Measurements from ENCODE around the gene CES1. TPM values are rescaled to one million over a fixed set of nuclear protein-coding genes. Genes with fewer than 3 reads are reported as not detected.
"Not testable (repeated sequence)": the region's sequence is repeated elsewhere in the genome, so short reads cannot be mapped to it uniquely, and the experiment has no call there.

The CES1 gene
- total RNA-seq, 4 donors from 2014 or later = 1.3 to 31.7 (median 14.5) TPM

DNA sequence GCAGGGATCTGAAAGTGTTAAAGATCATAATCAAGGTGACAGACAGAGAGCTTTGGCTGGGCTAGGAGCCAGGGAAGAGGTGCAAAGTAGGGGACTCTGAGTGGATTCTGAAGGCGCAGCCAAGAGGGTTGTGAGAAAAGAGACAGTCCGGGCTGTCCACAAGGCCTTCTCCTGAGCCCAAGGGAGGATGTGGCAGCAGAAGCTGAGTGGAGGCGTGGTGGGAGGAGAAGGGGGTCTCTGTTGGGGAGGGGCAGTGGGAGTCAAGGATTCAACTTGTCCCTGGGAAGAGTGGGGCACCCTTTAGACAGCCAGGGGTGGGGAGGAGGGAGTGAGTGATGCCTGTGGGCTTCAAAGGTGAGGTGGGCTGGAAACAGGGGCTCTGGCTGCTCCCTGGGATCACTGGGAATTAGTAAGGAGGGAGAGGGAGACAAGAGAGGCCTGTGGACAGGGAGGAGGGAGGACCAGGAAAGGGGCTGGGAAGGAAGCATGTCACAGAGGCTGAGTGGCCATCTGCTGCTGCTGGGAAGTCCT lies 10.6 kb downstream of the CES1 start:
- Histone ChIP-seq H3K27ac (no peak overlapping the region), H3K36me3 (no peaks in the 10 kb centered on the region), H3K27me3 (no peaks in the 10 kb centered on the region), H3K4me3 (no peak overlapping the region), H3K9me3 (no peaks in the 10 kb centered on the region), H3K4me1 (no peaks in the 10 kb centered on the region)
- no peak for DNase-seq
- TF ChIP-seq, protein P1, sequence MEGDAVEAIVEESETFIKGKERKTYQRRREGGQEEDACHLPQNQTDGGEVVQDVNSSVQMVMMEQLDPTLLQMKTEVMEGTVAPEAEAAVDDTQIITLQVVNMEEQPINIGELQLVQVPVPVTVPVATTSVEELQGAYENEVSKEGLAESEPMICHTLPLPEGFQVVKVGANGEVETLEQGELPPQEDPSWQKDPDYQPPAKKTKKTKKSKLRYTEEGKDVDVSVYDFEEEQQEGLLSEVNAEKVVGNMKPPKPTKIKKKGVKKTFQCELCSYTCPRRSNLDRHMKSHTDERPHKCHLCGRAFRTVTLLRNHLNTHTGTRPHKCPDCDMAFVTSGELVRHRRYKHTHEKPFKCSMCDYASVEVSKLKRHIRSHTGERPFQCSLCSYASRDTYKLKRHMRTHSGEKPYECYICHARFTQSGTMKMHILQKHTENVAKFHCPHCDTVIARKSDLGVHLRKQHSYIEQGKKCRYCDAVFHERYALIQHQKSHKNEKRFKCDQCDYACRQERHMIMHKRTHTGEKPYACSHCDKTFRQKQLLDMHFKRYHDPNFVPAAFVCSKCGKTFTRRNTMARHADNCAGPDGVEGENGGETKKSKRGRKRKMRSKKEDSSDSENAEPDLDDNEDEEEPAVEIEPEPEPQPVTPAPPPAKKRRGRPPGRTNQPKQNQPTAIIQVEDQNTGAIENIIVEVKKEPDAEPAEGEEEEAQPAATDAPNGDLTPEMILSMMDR (IDR thresholded peaks at IDR 0.05) = no peak
- no peak for TF ChIP-seq POLR2A (IDR thresholded peaks at IDR 0.05)
- intact Hi-C loops (cut with DNase I; ENCODE audit: low total_unique reads) = no loop called here

DNA sequence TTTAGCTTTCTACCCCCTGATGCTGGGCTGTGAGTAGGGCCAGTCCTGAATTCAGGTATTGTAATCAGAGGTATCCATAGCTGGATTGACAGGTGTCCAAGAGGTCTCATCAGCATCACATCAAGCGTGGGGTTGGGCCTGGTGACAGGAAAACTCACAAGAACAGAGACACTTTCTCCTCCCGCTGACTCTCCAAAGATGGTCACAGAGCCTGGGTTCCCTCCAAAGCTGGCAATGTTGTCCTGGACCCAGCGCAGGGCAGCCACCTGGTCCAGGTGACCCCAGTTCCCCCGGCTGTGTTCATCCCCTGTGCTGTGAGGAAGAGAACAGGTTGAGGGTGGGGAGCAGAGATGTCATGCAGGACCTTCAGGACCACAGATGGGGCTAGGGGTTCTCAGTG lies 11.7 kb downstream of the CES1 start:
- no peak overlapping the region for H3K4me3 ChIP-seq
- no peak overlapping the region for H3K27ac ChIP-seq
- DNase-seq = no peak
- H3K36me3 ChIP-seq = no peaks in the 10 kb centered on the region
- H3K4me1 ChIP-seq = no peaks in the 10 kb centered on the region
- TF ChIP-seq, protein P1 (IDR thresholded peaks at IDR 0.05) = no peak
- no peak for TF ChIP-seq POLR2A (IDR thresholded peaks at IDR 0.05)
- no peaks in the 10 kb centered on the region for H3K9me3 ChIP-seq
- peaks cover 0 to 4% of the 10 kb centered on the region in 2 donors for H3K27me3 ChIP-seq
- intact Hi-C loops (cut with DNase I; ENCODE audit: low total_unique reads) = no loop called here

DNA sequence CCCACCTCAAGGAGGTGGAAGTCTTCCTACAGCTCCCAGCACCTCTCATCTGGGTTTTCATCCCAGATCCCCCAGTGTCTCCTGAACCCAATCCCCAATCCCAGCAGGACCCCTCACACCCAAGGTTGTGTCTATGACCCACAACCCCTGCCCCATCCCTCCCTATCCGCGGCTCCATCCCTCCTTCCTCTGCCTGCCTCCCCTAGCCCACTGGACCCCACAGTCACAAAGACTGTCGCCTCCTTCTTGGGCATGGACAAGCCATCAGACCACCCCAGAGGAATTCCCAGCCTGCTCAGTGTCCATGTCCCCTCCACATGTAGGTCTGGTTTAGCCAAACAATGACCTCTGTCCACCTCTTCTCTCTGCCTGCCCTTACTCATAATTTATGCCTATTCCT lies 12.3 kb downstream of the CES1 start:
- no peak overlapping the region for H3K27ac ChIP-seq
- DNase-seq = no peak
- intact Hi-C loops (cut with DNase I; ENCODE audit: low total_unique reads) = no loop called here
- no peaks in the 10 kb centered on the region for H3K4me1 ChIP-seq
- no peaks in the 10 kb centered on the region for H3K36me3 ChIP-seq
- H3K9me3 ChIP-seq = no peaks in the 10 kb centered on the region
- no peak for TF ChIP-seq POLR2A (IDR thresholded peaks at IDR 0.05)
- TF ChIP-seq, protein P1 (IDR thresholded peaks at IDR 0.05) = no peak
- H3K4me3 ChIP-seq = no peak overlapping the region
- H3K27me3 ChIP-seq = peaks cover 0 to 4% of the 10 kb centered on the region in 2 donors

DNA sequence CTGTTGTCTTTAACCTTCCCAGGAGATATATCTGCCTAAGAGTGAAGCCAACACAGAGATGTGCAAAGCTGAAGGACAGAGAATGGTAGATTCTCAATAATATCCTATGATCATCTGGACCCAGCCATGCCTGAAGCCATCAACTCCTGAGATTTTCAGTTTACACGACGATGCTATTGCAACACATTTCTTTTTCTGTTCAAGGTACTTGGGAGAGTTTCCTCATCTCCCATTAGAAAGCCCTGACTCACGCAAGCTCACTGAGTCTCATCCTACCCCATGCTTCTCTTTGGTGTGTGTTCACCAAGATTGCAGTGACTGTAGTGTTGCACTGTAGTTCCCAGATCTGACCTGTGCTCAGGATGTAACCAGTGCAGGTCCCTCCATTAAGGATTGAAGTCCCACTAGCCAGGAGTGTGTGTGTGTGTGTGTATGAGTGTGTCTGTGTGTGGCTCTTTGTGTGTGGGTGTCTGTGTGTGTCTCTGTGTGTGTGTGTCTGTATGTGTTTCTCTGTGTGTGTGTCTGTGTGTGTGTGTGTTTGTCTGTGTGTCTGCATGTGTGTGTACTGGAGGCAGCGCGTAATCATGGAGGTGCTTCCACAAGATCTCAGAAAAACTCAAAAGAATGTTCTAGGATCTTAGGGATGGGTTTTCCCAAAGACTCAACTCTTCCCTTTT lies 15.5 kb downstream of the CES1 start:
- H3K27me3 ChIP-seq = peaks cover 0 to 4% of the 10 kb centered on the region in 2 donors
- H3K4me1 ChIP-seq = no peaks in the 10 kb centered on the region
- no peaks in the 10 kb centered on the region for H3K9me3 ChIP-seq
- DNase-seq = no peak
- intact Hi-C loops (cut with DNase I; ENCODE audit: low total_unique reads) = no loop called here
- H3K4me3 ChIP-seq = no peak overlapping the region
- TF ChIP-seq POLR2A (IDR thresholded peaks at IDR 0.05) = no peak
- TF ChIP-seq, protein P1 (IDR thresholded peaks at IDR 0.05) = no peak
- H3K36me3 ChIP-seq = no peaks in the 10 kb centered on the region
- no peak overlapping the region for H3K27ac ChIP-seq

DNA sequence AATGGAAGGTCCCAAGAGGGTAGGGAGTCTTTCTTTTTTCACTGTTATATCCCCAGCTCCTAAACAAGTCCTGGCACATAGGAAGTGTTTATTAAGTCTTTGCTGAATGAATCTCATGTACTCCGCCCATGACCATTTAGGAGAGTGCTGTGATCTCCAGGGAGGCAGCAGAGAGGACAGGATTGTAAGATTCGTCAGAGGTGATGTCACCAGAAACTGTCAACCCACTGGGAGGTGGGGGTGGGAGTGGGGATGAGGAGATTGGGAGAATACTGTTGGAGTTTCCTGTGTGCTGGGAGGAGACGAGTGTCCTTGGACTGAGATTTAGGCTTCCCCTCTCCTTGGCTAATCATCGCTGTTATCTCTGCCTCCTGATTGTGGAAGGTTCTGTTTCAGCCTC lies 16.7 kb downstream of the CES1 start:
- H3K4me1 ChIP-seq; intact Hi-C loops (cut with DNase I; ENCODE audit: low total_unique reads); H3K27ac ChIP-seq; H3K4me3 ChIP-seq; H3K9me3 ChIP-seq; H3K27me3 ChIP-seq; H3K36me3 ChIP-seq; DNase-seq: not testable (repeated sequence)

Data from uterus (tissue), 4 donors.